Neural cell (in vitro differentiated cells): ENCODE measurements around the gene UBE2O. TPM values are rescaled to one million over a fixed set of nuclear protein-coding genes. Genes with fewer than 3 reads are reported as not detected.
A peak's percentile ranks its signal among the peaks of the same experiment; 100 is the strongest.

ENCODE experiments used
- H2AFZ ChIP-seq: fragments of 200-600, 300-800 bp; sonication (generic), shearing (Covaris generic); 2 replicates; pipeline ENCODE4 v1.6.0; 2014; ENCODE audit warnings: low read depth, mild to moderate bottlenecking, antibody characterized with exemption, low read length, moderate library complexity
- H3F3A ChIP-seq: fragments of 200-600 bp; shearing (Covaris generic); 2 replicates; pipeline ENCODE4 v1.6.1; 2016; ENCODE audit warnings: mild to moderate bottlenecking, moderate library complexity, mixed read lengths, antibody characterized with exemption, low read length; ENCODE audit not compliant: insufficient read depth, poor library complexity, severe bottlenecking
- H3K27ac ChIP-seq: fragments of 200-600, 300-800 bp; sonication (generic), shearing (Covaris generic); 2 replicates; pipeline ENCODE4 v1.5.1; 2014; ENCODE audit warnings: mild to moderate bottlenecking, low read length, moderate library complexity
- H3K27me3 ChIP-seq: fragments of 300-800, 200-600 bp; sonication (generic), shearing (Covaris generic); 2 replicates; pipeline ENCODE4 v1.6.0; 2014; ENCODE audit warnings: mild to moderate bottlenecking, low read depth, low read length, moderate library complexity; ENCODE audit not compliant: insufficient read depth
- H3K36me3 ChIP-seq: fragments of 300-800, 200-600 bp; sonication (generic), shearing (Covaris generic); 2 replicates; pipeline ENCODE4 v1.5.1; 2014; ENCODE audit warnings: mild to moderate bottlenecking, antibody characterized with exemption, low read length, moderate library complexity; ENCODE audit not compliant: insufficient read depth
- H3K4me2 ChIP-seq: fragments of 300-800, 200-600 bp; sonication (generic), shearing (Covaris generic); 2 replicates; pipeline ENCODE4 v1.6.0; 2014; ENCODE audit warnings: mild to moderate bottlenecking, low read length
- H3K4me3 ChIP-seq: fragments of 300-800, 200-600 bp; sonication (generic), shearing (Covaris generic); 2 replicates; pipeline ENCODE4 v1.5.1; 2014; ENCODE audit warnings: mild to moderate bottlenecking, low read length, moderate library complexity
- H3K79me2 ChIP-seq: fragments of 200-600 bp; shearing (Covaris generic); replicated peaks from 2 replicates; pipeline ENCODE4 v1.6.0; 2014; ENCODE audit warnings: mild to moderate bottlenecking, low read length, moderate library complexity; ENCODE audit not compliant: insufficient read depth
- H3K9ac ChIP-seq: fragments of 300-800, 200-600 bp; sonication (generic), shearing (Covaris generic); 2 replicates; pipeline ENCODE4 v1.6.1; 2016; ENCODE audit warnings: mild to moderate bottlenecking, low read length, mixed read lengths
- H3K9me2 ChIP-seq: fragments of 200-600 bp; shearing (Covaris generic); 2 replicates; pipeline ENCODE4 v1.6.1; 2016; ENCODE audit warnings: mild to moderate bottlenecking, low read length, mixed read lengths; ENCODE audit not compliant: insufficient read depth
- H3K9me3 ChIP-seq: fragments of 200-600, 300-800 bp; sonication (generic), shearing (Covaris generic); 2 replicates; pipeline ENCODE4 v1.6.1; 2016; ENCODE audit warnings: mild to moderate bottlenecking, mixed run types, low read length, moderate library complexity, mixed read lengths
- H4K20me1 ChIP-seq: fragments of 200-600 bp; shearing (Covaris generic); 2 replicates; pipeline ENCODE4 v1.6.1; 2016; ENCODE audit warnings: mild to moderate bottlenecking, mixed run types; ENCODE audit not compliant: insufficient read depth
- CTCF ChIP-seq: fragments of 450-650 bp; IDR thresholded peaks from 2 replicates; pipeline ENCODE4 v1.5.1; 2014; ENCODE audit warnings: antibody characterized with exemption, mild to moderate bottlenecking, moderate library complexity; ENCODE audit not compliant: poor library complexity, severe bottlenecking
- EP300 ChIP-seq: fragments of 450-650 bp; conservative IDR thresholded peaks from 2 replicates; pipeline ENCODE4 v1.6.1; 2014; ENCODE audit warnings: antibody characterized with exemption, mild to moderate bottlenecking, moderate library complexity; ENCODE audit not compliant: poor library complexity, severe bottlenecking
- EZH2 ChIP-seq: fragments of 200-600, 300-800 bp; shearing (Covaris generic), sonication (generic); IDR thresholded peaks from 2 replicates; pipeline ENCODE4 v1.6.1; 2014; ENCODE audit warnings: antibody characterized with exemption, low read length, borderline replicate concordance, mild to moderate bottlenecking; ENCODE audit not compliant: insufficient read depth, poor library complexity, severe bottlenecking
- MXI1 ChIP-seq: fragments of 450-650 bp; conservative IDR thresholded peaks from 2 replicates; pipeline ENCODE4 v1.6.1; 2014; ENCODE audit warnings: antibody characterized with exemption, mild to moderate bottlenecking; ENCODE audit not compliant: poor library complexity, severe bottlenecking
- POLR2AphosphoS5 ChIP-seq: IDR thresholded peaks from 2 replicates; pipeline ENCODE4 v1.6.1; 2012
- RAD21 ChIP-seq: fragments of 450-650 bp; conservative IDR thresholded peaks from 2 replicates; pipeline ENCODE4 v1.6.1; 2014; ENCODE audit warnings: antibody characterized with exemption, mild to moderate bottlenecking, moderate library complexity
- SMC3 ChIP-seq: fragments of 450-650 bp; conservative IDR thresholded peaks from 2 replicates; pipeline ENCODE4 v1.6.1; 2014; ENCODE audit warnings: antibody characterized with exemption, mild to moderate bottlenecking, moderate library complexity; ENCODE audit not compliant: poor library complexity
- TAF1 ChIP-seq: IDR thresholded peaks from 2 replicates; pipeline ENCODE4 v1.6.1; 2012; ENCODE audit warnings: low read depth
- polyA plus RNA-seq: library from polyadenylated mRNA; depleted of rRNA; stranded (reverse); fragments of >200 nt; gene quantifications from 2 replicates; pipeline ENCODE4 v1.2.3, GENCODE V29; 2014
- TF ChIP-seq, protein P1 (sequence below): IDR thresholded peaks from 2 replicates; pipeline ENCODE4 v1.6.1; 2012; ENCODE audit warnings: borderline replicate concordance

UBE2O gene
- polyA plus RNA-seq, 1 donor from 2014 or later: 28.0 TPM

DNA sequence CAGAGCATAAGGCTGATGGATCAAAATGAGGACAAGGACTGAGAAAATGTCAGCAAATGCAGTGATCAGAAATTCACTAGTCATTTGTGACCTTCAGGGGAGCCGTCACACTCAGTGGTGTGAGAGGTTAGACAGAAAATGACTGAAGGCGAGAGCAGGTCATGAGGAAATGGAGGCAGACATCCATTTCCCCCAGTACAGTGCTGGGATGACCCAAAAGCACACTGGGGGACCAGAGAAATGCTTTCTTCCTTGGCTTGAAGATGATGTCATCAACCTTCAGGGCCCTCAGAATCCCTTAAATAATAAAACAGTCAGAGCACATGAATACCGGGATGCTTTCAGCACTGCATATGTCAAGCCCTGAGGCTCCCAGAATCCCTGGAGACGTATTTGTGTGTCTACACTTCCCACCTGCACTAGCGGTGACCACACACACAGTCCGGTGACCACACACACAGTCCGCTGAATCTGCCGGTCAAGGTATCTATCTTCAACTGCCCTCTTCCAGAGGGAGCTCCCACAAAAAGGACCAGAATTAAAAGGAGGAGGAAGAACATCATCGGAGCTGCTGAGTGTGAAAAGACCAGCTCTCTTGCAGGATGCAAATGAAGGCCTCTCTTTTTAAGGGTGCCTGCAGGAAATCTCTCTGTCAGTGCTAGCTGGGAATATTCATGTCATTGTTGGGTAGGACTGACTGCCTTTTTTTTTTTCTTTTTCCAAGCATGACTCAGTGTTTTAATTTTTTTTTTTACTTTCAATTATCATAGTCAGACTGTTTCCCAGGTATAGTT is 8.2 kb downstream of the UBE2O start:
- peaks cover 80% of the 10 kb centered on the region for H3K79me2 ChIP-seq
- no peak overlapping the region for H2AFZ ChIP-seq
- peak overlapping the region; percentile 56 for H3K9ac ChIP-seq
- no peaks in the 10 kb centered on the region for H3F3A ChIP-seq
- no peaks in the 10 kb centered on the region for H3K9me3 ChIP-seq
- no peaks in the 10 kb centered on the region for H3K9me2 ChIP-seq
- peaks cover 6% of the 10 kb centered on the region for H4K20me1 ChIP-seq
- H3K36me3 ChIP-seq: no peaks in the 10 kb centered on the region
- no peaks in the 10 kb centered on the region for H3K27me3 ChIP-seq
- peak overlapping the region; percentile 76 for H3K4me2 ChIP-seq
- TF ChIP-seq RAD21 (no peak), POLR2AphosphoS5 (no peak), TAF1 (no peak), EP300 (peak; percentile 34), SMC3 (no peak)
- peak overlapping the region; percentile 85 for H3K27ac ChIP-seq
- H3K4me3 ChIP-seq: peak overlapping the region; percentile 53

DNA sequence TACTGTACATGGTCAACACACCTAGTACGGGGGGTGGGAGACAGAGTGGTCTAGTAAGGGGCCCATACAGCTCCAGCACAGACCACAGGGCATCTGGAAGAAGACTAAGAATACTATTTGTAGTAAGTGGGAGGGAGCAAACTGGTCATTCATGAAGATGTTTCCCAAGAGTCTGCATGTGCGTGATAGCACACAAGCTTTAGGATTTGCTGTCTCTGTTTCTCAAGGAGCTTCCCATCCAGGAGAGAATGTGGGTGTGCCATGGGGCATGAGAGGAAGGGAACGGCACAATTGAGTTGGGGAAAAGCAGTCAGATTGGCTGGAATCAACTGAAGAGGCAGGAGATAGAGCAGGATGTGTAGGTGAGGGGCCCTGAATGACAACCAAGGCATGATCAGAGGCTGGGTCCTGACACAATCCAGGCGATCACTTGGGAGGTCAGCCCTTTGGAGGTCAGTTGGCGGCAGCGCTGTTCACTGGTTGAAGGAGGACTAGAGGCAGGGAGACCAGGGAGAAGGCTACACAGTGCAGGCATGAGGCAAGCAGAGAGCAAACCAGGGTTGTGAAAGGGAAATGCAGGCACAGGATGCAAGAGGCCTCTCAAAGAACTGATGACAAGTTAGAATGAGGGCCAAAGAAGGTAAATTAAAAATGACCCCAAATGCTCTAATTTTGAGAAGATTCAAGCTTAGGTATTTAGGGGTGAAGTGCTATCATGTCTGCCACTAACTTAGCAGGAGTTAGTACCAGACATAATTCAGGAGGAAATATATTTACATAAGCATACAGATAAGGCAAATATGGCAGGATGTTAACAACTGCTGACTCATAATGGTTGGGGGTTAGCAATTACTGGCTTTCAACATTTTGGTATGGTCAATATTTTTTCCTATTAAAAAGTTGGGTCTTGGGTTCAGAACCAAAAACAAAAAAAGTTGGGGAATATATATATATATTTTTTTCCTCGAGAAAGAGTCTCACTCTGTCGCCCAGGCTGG is 10.3 kb downstream of the UBE2O start:
- Histone ChIP-seq H3K27ac (no peak overlapping the region), H3F3A (no peaks in the 10 kb centered on the region), H3K36me3 (no peaks in the 10 kb centered on the region), H3K9ac (no peak overlapping the region), H4K20me1 (peaks cover 1% of the 10 kb centered on the region), H3K79me2 (peaks cover 78% of the 10 kb centered on the region), H3K9me2 (no peaks in the 10 kb centered on the region), H2AFZ (no peak overlapping the region), H3K27me3 (no peaks in the 10 kb centered on the region), H3K4me3 (no peak overlapping the region), H3K9me3 (no peaks in the 10 kb centered on the region), H3K4me2 (no peak overlapping the region)
- TF ChIP-seq SMC3 (no peak), RAD21 (no peak), EZH2 (no peak), MXI1 (no peak), TAF1 (no peak), EP300 (no peak), POLR2AphosphoS5 (no peak), CTCF (no peak)
- TF ChIP-seq, protein P1, sequence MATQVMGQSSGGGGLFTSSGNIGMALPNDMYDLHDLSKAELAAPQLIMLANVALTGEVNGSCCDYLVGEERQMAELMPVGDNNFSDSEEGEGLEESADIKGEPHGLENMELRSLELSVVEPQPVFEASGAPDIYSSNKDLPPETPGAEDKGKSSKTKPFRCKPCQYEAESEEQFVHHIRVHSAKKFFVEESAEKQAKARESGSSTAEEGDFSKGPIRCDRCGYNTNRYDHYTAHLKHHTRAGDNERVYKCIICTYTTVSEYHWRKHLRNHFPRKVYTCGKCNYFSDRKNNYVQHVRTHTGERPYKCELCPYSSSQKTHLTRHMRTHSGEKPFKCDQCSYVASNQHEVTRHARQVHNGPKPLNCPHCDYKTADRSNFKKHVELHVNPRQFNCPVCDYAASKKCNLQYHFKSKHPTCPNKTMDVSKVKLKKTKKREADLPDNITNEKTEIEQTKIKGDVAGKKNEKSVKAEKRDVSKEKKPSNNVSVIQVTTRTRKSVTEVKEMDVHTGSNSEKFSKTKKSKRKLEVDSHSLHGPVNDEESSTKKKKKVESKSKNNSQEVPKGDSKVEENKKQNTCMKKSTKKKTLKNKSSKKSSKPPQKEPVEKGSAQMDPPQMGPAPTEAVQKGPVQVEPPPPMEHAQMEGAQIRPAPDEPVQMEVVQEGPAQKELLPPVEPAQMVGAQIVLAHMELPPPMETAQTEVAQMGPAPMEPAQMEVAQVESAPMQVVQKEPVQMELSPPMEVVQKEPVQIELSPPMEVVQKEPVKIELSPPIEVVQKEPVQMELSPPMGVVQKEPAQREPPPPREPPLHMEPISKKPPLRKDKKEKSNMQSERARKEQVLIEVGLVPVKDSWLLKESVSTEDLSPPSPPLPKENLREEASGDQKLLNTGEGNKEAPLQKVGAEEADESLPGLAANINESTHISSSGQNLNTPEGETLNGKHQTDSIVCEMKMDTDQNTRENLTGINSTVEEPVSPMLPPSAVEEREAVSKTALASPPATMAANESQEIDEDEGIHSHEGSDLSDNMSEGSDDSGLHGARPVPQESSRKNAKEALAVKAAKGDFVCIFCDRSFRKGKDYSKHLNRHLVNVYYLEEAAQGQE: no peak
